ENCODE measurements around the gene IGFN1. TPM values are rescaled to one million over a fixed set of nuclear protein-coding genes. Genes with fewer than 3 reads are reported as not detected.

Gene IGFN1
- polyA plus RNA-seq, 1 of the 3 experiments (the other 2 are of a cell fraction), result 0.18 TPM

DNA sequence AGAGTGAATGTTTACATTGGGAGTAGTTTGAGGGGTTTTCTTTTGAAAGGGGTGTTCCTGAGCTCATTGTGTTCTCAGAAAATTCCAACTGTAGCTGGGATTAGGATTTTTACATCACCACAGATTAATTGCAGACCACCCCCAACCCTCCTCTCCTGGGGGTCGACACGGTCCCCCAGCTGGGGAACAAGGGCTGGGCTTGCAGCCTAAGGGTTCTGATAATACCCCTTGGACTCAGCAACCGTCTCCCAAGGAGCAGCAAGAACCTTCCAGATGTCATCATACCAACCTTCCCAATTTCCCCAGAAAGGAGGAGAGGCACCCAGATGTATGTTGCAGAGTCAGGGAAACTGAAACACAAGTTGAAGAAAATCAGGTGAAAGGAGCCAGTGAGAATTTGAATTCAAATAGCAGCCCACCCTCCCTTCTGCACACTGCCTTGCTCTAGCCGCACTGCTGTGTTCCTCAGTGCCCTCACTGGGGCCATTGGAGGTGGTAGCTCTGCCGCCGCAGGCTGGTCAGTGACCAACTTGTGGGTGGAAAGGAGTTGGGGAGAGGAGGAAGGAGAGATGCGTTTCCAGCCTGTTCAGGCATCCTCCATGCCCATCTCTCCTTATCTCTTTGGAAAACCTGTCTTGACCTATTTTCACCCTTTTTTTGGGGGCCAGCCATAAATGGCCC lies 14.7 kb upstream of the IGFN1 start:
- no peaks in the 10 kb centered on the region for H3K9me2 ChIP-seq
- no peaks in the 10 kb centered on the region for H4K20me1 ChIP-seq (ENCODE audit: insufficient read depth)
- ChIA-PET CTCF (interaction anchor here (0.8 to 2.0 kb wide), 5 partner anchors 9 to 185 kb away, joined by 3 to 4 read pairs (median 3); partner anchors contain the start of gene TMEM9), POLR2A (no interaction called here)
- H3K4me1 ChIP-seq (ENCODE audit: control insufficient read depth in 1 of 2, insufficient read depth in 2 of 2, low read depth in 1 of 2, low read length in 1 of 2), result peaks cover 0 to 4% of the 10 kb centered on the region in 2 experiments; a peak in 1 of 4 replicates
- H2AFZ ChIP-seq (ENCODE audit: low read depth), result no peak overlapping the region
- H3K27me3 ChIP-seq (ENCODE audit: insufficient read depth), result no peaks in the 10 kb centered on the region
- WGBS (ENCODE audit: low lambda C conversion rate), result 81% methylated on average over 4 of the region's 7 CpGs
- no peak overlapping the region for H3K9ac ChIP-seq
- H3K27ac ChIP-seq (ENCODE audit: low read depth in 2 of 2, low read length in 1 of 2), result no peak overlapping the region
- no peaks in the 10 kb centered on the region for H3K36me3 ChIP-seq (replicated peaks in 1 of 2; ENCODE audit: control insufficient read depth in 1 of 2, insufficient read depth in 2 of 2, low read length in 1 of 2)
- H3K79me2 ChIP-seq (ENCODE audit: insufficient read depth), result no peaks in the 10 kb centered on the region
- no peak overlapping the region for H3K4me3 ChIP-seq (ENCODE audit: low read depth in 2 of 2, low read length in 1 of 2)
- no peaks in the 10 kb centered on the region for H3K9me3 ChIP-seq
- no peak for DNase-seq
- no peaks in the 10 kb centered on the region for H3F3A ChIP-seq (replicated peaks; ENCODE audit: insufficient read depth)
- TF ChIP-seq FOSL2 (IDR thresholded peaks at IDR 0.05; ENCODE audit: borderline replicate concordance, low read depth) (no peak), RCOR1 (IDR thresholded peaks at IDR 0.05; ENCODE audit: low read length) (no peak), RFX5 (IDR thresholded peaks at IDR 0.05; ENCODE audit: low read length) (no peak), TEAD4 (IDR thresholded peaks at IDR 0.05; ENCODE audit: borderline replicate concordance, insufficient read depth) (no peak), RAD21 (IDR thresholded peaks at IDR 0.05; ENCODE audit: low read length) (no peak), EZH2phosphoT487 (IDR thresholded peaks at IDR 0.05; ENCODE audit: borderline replicate concordance, low read depth) (no peak), EP300 (IDR thresholded peaks at IDR 0.05; ENCODE audit: borderline replicate concordance in 1 of 2, low read depth in 1 of 2, low read length in 1 of 2) (no peak), ELF1 (IDR thresholded peaks at IDR 0.05) (no peak), GABPA (IDR thresholded peaks at IDR 0.05; ENCODE audit: low read depth) (no peak), RXRA (IDR thresholded peaks at IDR 0.05; ENCODE audit: borderline replicate concordance, low read depth) (no peak)
- TF ChIP-seq, protein P1, sequence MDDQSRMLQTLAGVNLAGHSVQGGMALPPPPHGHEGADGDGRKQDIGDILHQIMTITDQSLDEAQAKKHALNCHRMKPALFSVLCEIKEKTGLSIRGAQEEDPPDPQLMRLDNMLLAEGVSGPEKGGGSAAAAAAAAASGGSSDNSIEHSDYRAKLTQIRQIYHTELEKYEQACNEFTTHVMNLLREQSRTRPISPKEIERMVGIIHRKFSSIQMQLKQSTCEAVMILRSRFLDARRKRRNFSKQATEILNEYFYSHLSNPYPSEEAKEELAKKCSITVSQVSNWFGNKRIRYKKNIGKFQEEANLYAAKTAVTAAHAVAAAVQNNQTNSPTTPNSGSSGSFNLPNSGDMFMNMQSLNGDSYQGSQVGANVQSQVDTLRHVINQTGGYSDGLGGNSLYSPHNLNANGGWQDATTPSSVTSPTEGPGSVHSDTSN (IDR thresholded peaks at IDR 0.05), result no peak
- TF ChIP-seq, protein P2, sequence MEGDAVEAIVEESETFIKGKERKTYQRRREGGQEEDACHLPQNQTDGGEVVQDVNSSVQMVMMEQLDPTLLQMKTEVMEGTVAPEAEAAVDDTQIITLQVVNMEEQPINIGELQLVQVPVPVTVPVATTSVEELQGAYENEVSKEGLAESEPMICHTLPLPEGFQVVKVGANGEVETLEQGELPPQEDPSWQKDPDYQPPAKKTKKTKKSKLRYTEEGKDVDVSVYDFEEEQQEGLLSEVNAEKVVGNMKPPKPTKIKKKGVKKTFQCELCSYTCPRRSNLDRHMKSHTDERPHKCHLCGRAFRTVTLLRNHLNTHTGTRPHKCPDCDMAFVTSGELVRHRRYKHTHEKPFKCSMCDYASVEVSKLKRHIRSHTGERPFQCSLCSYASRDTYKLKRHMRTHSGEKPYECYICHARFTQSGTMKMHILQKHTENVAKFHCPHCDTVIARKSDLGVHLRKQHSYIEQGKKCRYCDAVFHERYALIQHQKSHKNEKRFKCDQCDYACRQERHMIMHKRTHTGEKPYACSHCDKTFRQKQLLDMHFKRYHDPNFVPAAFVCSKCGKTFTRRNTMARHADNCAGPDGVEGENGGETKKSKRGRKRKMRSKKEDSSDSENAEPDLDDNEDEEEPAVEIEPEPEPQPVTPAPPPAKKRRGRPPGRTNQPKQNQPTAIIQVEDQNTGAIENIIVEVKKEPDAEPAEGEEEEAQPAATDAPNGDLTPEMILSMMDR (IDR thresholded peaks at IDR 0.05), result no peak
- TF ChIP-seq, protein P3, sequence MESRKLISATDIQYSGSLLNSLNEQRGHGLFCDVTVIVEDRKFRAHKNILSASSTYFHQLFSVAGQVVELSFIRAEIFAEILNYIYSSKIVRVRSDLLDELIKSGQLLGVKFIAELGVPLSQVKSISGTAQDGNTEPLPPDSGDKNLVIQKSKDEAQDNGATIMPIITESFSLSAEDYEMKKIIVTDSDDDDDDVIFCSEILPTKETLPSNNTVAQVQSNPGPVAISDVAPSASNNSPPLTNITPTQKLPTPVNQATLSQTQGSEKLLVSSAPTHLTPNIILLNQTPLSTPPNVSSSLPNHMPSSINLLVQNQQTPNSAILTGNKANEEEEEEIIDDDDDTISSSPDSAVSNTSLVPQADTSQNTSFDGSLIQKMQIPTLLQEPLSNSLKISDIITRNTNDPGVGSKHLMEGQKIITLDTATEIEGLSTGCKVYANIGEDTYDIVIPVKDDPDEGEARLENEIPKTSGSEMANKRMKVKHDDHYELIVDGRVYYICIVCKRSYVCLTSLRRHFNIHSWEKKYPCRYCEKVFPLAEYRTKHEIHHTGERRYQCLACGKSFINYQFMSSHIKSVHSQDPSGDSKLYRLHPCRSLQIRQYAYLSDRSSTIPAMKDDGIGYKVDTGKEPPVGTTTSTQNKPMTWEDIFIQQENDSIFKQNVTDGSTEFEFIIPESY (IDR thresholded peaks at IDR 0.05; ENCODE audit: borderline replicate concordance, low read depth), result no peak
- TF ChIP-seq, protein P4, sequence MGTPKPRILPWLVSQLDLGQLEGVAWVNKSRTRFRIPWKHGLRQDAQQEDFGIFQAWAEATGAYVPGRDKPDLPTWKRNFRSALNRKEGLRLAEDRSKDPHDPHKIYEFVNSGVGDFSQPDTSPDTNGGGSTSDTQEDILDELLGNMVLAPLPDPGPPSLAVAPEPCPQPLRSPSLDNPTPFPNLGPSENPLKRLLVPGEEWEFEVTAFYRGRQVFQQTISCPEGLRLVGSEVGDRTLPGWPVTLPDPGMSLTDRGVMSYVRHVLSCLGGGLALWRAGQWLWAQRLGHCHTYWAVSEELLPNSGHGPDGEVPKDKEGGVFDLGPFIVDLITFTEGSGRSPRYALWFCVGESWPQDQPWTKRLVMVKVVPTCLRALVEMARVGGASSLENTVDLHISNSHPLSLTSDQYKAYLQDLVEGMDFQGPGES (IDR thresholded peaks at IDR 0.05; ENCODE audit: low read depth, low read length), result no peak
- H3K4me2 ChIP-seq, result no peak overlapping the region
